GM23248 (cell line): ENCODE measurements around the gene ANKRD53. TPM values are rescaled to one million over a fixed set of nuclear protein-coding genes. Genes with fewer than 3 reads are reported as not detected.
A peak's percentile ranks its signal among the peaks of the same experiment; 100 is the strongest.

ENCODE experiments used
- DNase-seq: peaks from one replicate; pipeline ENCODE4 v3.0.0-alpha.2; 2015
- H2AFZ ChIP-seq: fragments of 200-600 bp; sonication (generic); 2 replicates; pipeline ENCODE4 v1.6.1; 2016; ENCODE audit warnings: antibody characterized with exemption
- H3F3A ChIP-seq: fragments of 200-600 bp; sonication (generic); 2 replicates; pipeline ENCODE4 v1.6.1; 2016; ENCODE audit warnings: mild to moderate bottlenecking, antibody characterized with exemption, mixed run types; ENCODE audit not compliant: insufficient read depth
- H3K27ac ChIP-seq: fragments of 200-600 bp; sonication (generic); 2 replicates; pipeline ENCODE4 v1.5.1; 2016; ENCODE audit warnings: mild to moderate bottlenecking
- H3K27me3 ChIP-seq: fragments of 200-600 bp; sonication (generic); replicated peaks from 2 replicates; pipeline ENCODE4 v1.6.1; 2016; ENCODE audit warnings: mild to moderate bottlenecking; ENCODE audit not compliant: insufficient read depth
- H3K36me3 ChIP-seq: fragments of 200-600 bp; sonication (generic); 2 replicates; pipeline ENCODE4 v1.6.1; 2016; ENCODE audit warnings: low read depth, mild to moderate bottlenecking
- H3K4me1 ChIP-seq: fragments of 200-600 bp; sonication (generic); 2 replicates; pipeline ENCODE4 v1.6.1; 2016; ENCODE audit warnings: mild to moderate bottlenecking; ENCODE audit not compliant: insufficient read depth
- H3K4me2 ChIP-seq: fragments of 200-600 bp; sonication (generic); one replicate; pipeline ENCODE4 v1.6.1; 2016; ENCODE audit warnings: mild to moderate bottlenecking; ENCODE audit not compliant: unreplicated experiment
- H3K4me3 ChIP-seq: fragments of 200-600 bp; sonication (generic); 2 replicates; pipeline ENCODE4 v1.5.1; 2016; ENCODE audit warnings: mild to moderate bottlenecking
- H3K79me2 ChIP-seq: fragments of 200-600 bp; sonication (generic); 2 replicates; pipeline ENCODE4 v1.6.1; 2016; ENCODE audit warnings: mild to moderate bottlenecking; ENCODE audit not compliant: insufficient read depth
- H3K9ac ChIP-seq: fragments of 200-600 bp; sonication (generic); 2 replicates; pipeline ENCODE4 v1.6.1; 2016; ENCODE audit warnings: mild to moderate bottlenecking
- H3K9me2 ChIP-seq: fragments of 200-600 bp; sonication (generic); 2 replicates; pipeline ENCODE4 v1.6.1; 2016; ENCODE audit warnings: mixed run types, mild to moderate bottlenecking, moderate library complexity; ENCODE audit not compliant: insufficient read depth
- H3K9me3 ChIP-seq: fragments of 200-600 bp; sonication (generic); one replicate; pipeline ENCODE4 v1.6.1; 2017; ENCODE audit warnings: low read depth
- H4K20me1 ChIP-seq: fragments of 200-600 bp; sonication (generic); 2 replicates; pipeline ENCODE4 v1.6.0; 2016; ENCODE audit not compliant: insufficient read depth
- EZH2 ChIP-seq: fragments of 200-600 bp; sonication (generic); IDR thresholded peaks from 2 replicates; pipeline ENCODE4 v1.6.1; 2018; ENCODE audit warnings: antibody characterized with exemption, mild to moderate bottlenecking; ENCODE audit not compliant: insufficient read depth, poor library complexity, severe bottlenecking
- EZH2phosphoT487 ChIP-seq: fragments of 200-600 bp; sonication (generic); IDR thresholded peaks from 2 replicates; pipeline ENCODE4 v1.6.1; 2018; ENCODE audit warnings: antibody characterized with exemption, moderate library complexity, mild to moderate bottlenecking, low read depth; ENCODE audit not compliant: insufficient read depth
- WGBS, 2 experiments: methylation state at CpG; one replicate each; pipeline ENCODE4 v1.1.6; 2015 to 2017; ENCODE audit warnings: low lambda C conversion rate in 2 of 2, low coverage in 1 of 2; ENCODE audit errors: missing lambda C conversion rate in 2 of 2; 5-methylcytosine and 5-hydroxymethylcytosine counted together
- in situ Hi-C: fragments of 300-500 bp; cut with MboI; formaldehyde crosslinking; loops from 2 replicates; pipeline ENCODE4 v1.15.0; 2020
- polyA plus RNA-seq: library from polyadenylated mRNA; unstranded; fragments of >200 nt; fragmentation: Nextera tagmentation; extraction: Ambion mirVana; gene quantifications from 2 replicates; pipeline ENCODE4 v1.2.1, GENCODE V29; 2016
- total RNA-seq: library from RNA; depleted of rRNA; stranded (reverse); fragments of >200 nt; shearing (Covaris generic); gene quantifications from 2 replicates; pipeline ENCODE4 v1.2.3, GENCODE V29; 2014

The ANKRD53 gene
- total and polyA plus RNA-seq, 2 experiments from 2014 or later = 1.2 TPM; not detected in 1

DNA sequence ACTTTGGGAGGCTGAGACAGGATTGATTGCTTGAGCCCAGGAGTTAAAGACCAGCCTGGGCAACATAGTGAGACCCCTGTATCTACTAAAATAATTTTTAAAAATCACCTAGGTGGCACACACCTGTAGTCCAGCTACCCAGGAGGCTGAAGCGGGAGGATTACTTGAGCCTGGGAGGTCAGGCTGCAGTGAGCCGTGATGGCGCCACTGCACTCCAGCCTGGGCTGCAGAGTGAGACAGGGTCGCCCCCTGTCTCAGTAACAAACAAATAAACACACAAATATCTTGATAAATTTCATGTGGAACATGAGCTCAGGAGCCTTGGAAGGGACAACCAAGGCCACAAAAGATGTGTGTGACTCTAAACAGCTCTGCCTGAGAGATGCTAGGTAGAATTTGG, 11.7 kb upstream of the ANKRD53 start:
- no peak for TF ChIP-seq EZH2
- Histone ChIP-seq H3K27me3 (peaks cover 26% of the 10 kb centered on the region; the same call in 1 of the 2 replicates), H3K9ac (no peak overlapping the region), H3K4me2 (no peak overlapping the region), H3K9me2 (no peaks in the 10 kb centered on the region), H3K79me2 (no peaks in the 10 kb centered on the region), H3K27ac (no peak overlapping the region), H3K36me3 (no peaks in the 10 kb centered on the region), H3K9me3 (no peaks in the 10 kb centered on the region), H3K4me1 (no peaks in the 10 kb centered on the region), H4K20me1 (no peaks in the 10 kb centered on the region), H2AFZ (no peak overlapping the region), H3F3A (no peaks in the 10 kb centered on the region), H3K4me3 (no peak overlapping the region)
- no peak for DNase-seq
- in situ Hi-C loops = loop anchor here (25.0 kb wide), 1 partner anchor 654 kb away; the partner anchor contains the start of gene FAM136A
- 73 to 74% methylated on average over 4 of the region's 4 CpGs for WGBS, 2 experiments

DNA sequence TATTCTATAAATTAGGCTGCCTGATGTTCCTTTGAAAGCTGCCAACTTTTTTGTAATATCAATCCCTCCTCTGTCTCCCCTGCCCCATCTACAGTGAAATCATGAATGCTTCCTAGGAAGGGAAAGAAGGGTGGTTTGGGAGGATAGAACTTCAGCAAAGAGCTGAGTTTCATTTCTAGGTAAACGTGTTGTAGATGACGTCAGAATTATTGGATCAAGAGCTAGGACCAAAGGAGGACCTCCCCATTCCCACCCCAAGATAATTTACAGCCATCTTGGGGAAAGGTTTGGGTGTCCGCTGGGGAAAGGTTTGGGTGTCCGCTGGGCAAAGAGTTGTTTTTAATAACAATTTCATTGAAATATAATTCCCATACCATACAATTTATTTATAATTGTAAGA, 11.2 kb upstream of the ANKRD53 start:
- Histone ChIP-seq H2AFZ (no peak overlapping the region), H3K4me1 (no peaks in the 10 kb centered on the region), H3K9me3 (no peaks in the 10 kb centered on the region), H3K9me2 (no peaks in the 10 kb centered on the region), H3K9ac (no peak overlapping the region), H3K36me3 (no peaks in the 10 kb centered on the region), H3F3A (no peaks in the 10 kb centered on the region), H3K4me3 (no peak overlapping the region), H3K27me3 (peaks cover 26% of the 10 kb centered on the region; the same call in 1 of the 2 replicates), H3K27ac (no peak overlapping the region), H3K4me2 (no peak overlapping the region), H4K20me1 (no peaks in the 10 kb centered on the region), H3K79me2 (no peaks in the 10 kb centered on the region)
- WGBS, 2 experiments = 56 to 59% methylated on average over 4 of the region's 4 CpGs
- no peak for DNase-seq
- in situ Hi-C loops = loop anchor here (25.0 kb wide), 1 partner anchor 655 kb away; the partner anchor contains the start of gene FAM136A
- no peak for TF ChIP-seq EZH2
- no peak for TF ChIP-seq EZH2phosphoT487

DNA sequence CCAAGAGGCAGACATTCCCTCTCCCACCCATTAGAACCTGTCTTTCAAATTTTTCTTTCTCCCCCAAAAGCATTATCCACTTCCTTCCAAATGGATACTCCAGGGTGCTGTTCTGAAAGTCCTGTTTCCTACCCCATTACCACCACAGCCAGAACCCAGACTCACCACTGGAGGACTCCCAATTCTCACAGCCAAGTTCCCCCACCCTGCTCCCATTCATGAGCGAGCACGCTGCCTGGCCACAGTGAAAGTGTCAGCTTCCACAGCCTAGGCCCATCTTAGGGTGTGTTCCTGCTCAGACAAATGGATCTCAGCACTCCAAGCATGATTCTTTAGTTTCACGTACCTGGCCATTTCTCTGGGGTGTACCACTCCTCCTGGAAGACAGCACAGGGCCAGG, 3.8 kb upstream of the ANKRD53 start:
- in situ Hi-C loops = loop anchor here (25.0 kb wide), 1 partner anchor 662 kb away; the partner anchor contains the start of gene FAM136A
- peaks cover 14% of the 10 kb centered on the region for H3F3A ChIP-seq
- no peak for DNase-seq
- no peaks in the 10 kb centered on the region for H3K36me3 ChIP-seq
- no peak overlapping the region for H3K27ac ChIP-seq
- H3K79me2 ChIP-seq = no peaks in the 10 kb centered on the region
- no peak overlapping the region for H3K4me2 ChIP-seq
- H3K9ac ChIP-seq = no peak overlapping the region
- no peak overlapping the region for H2AFZ ChIP-seq
- no peak overlapping the region for H3K4me3 ChIP-seq
- 61 to 75% methylated on average over 3 of the region's 3 CpGs for WGBS, 2 experiments
- no peaks in the 10 kb centered on the region for H3K9me2 ChIP-seq
- no peaks in the 10 kb centered on the region for H4K20me1 ChIP-seq
- peaks cover 14% of the 10 kb centered on the region for H3K4me1 ChIP-seq
- H3K27me3 ChIP-seq = peaks cover 5% of the 10 kb centered on the region; the same call in 1 of the 2 replicates
- no peaks in the 10 kb centered on the region for H3K9me3 ChIP-seq
- TF ChIP-seq EZH2 = no peak
- TF ChIP-seq EZH2phosphoT487 = no peak

DNA sequence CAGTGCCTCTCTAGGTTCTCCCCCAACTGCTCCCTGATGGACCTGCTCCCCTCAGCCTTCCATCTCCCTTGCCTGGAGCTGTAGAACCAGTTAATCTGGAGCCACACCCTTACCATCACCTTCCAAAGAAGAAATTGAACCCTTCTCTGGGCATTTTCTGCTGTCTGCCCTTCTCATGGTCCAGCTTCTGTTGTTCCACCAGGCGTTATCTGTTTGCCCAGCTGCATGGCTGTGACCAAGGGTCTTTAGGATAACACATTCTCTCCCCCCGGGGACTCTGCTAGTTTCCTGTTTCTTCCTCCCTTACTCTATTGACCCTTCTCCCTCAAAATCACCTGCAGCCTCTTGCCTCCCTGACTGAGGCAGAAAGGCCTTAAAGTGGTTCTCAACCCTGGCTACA, 3.2 kb upstream of the ANKRD53 start:
- H3K36me3 ChIP-seq = no peaks in the 10 kb centered on the region
- H3K4me2 ChIP-seq = no peak overlapping the region
- H2AFZ ChIP-seq = no peak overlapping the region
- peaks cover 14% of the 10 kb centered on the region for H3F3A ChIP-seq
- H3K27ac ChIP-seq = no peak overlapping the region
- no peaks in the 10 kb centered on the region for H3K79me2 ChIP-seq
- no peaks in the 10 kb centered on the region for H3K9me2 ChIP-seq
- DNase-seq = no peak
- no peak overlapping the region for H3K9ac ChIP-seq
- H3K4me1 ChIP-seq = peaks cover 14% of the 10 kb centered on the region
- no peak overlapping the region for H3K4me3 ChIP-seq
- in situ Hi-C loops = no loop called here
- H3K27me3 ChIP-seq = peaks cover 4% of the 10 kb centered on the region; the same call in 1 of the 2 replicates
- 92 to 94% methylated on average over 2 of the region's 2 CpGs for WGBS, 2 experiments
- H4K20me1 ChIP-seq = no peaks in the 10 kb centered on the region
- TF ChIP-seq EZH2phosphoT487 = no peak
- TF ChIP-seq EZH2 = no peak
- H3K9me3 ChIP-seq = no peaks in the 10 kb centered on the region

DNA sequence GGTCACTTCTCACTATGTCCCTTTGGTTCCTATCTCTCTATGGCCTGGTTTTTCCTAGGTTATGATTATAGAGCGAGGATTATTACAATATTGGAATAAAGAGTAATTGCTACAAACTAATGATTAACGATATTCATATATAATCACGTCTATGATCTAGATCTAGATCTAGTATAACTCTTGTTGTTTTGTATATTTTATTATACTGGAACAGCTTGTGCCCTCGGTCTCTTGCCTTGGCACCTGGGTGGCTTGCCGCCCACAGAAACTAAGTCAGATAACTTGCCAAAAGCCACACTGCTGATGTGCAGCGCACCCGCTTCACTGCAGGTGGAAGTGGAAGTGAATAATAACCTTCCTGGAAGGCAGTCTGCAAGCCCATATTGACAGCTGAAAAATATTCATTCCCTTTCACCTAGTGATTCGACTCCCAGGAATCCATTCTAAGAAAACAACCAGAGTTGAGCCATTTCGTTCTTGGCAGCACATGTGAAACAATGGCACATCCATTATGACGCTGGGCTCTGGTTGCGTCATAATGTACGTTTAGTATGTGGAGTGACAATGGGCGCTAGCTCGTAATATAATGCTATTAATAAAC, 725 bp upstream of the ANKRD53 start:
- TF ChIP-seq EZH2phosphoT487 (no peak), EZH2 (no peak)
- Histone ChIP-seq H3K4me2 (peak overlapping the region; percentile 93), H3K27ac (peak overlapping the region; percentile 70), H3K27me3 (no peaks in the 10 kb centered on the region), H3K4me3 (peak overlapping the region; percentile 78), H2AFZ (peak overlapping the region; percentile 87), H3K9me2 (no peaks in the 10 kb centered on the region), H3K79me2 (no peaks in the 10 kb centered on the region), H3F3A (peaks cover 14% of the 10 kb centered on the region), H4K20me1 (no peaks in the 10 kb centered on the region), H3K36me3 (no peaks in the 10 kb centered on the region), H3K4me1 (peaks cover 14% of the 10 kb centered on the region), H3K9ac (peak overlapping the region; percentile 82), H3K9me3 (no peaks in the 10 kb centered on the region)
- 2 to 3% methylated on average over 14 of the region's 14 CpGs for WGBS, 2 experiments
- in situ Hi-C loops = no loop called here
- peak; percentile 95 for DNase-seq
